GM18868 (cell line): ENCODE data around the gene LGALS7.
"Not testable (repeated sequence)": the region's sequence is repeated elsewhere in the genome, so short reads cannot be mapped to it uniquely, and the experiment has no call there.

Source experiments
- ATAC-seq: cut with Tn5 transposase; IDR thresholded peaks from one replicate; pipeline ENCODE4 v1.9.1; 2021; ENCODE audit warnings: mild to moderate bottlenecking, moderate library complexity; ENCODE audit not compliant: unreplicated experiment

The LGALS7 gene

GRCh38 chr19:38800577-38801347 lies 27.4 kb upstream of the LGALS7 start:
- no peak for ATAC-seq

DNA sequence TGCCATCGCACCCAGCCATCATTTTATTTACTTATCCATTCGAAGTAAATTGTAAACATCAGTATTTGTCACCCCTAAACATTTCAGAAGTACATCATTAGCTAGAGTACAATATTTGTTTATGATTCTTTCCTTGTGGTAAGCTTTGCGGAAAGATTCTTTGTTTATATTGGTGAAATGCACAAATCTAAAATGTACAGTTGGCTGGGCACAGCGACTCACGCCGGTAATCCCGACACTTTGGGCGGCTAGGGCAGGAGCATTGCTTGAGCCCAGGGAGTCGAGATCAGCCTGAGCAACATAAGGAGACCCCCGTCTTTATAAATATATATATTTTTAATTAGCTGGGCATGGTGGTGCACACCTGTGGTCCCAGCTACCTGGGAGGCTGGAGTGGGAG lies 25.8 kb upstream of the LGALS7 start:
- no peak for ATAC-seq

GRCh38 chr19:38797781-38798180 lies 24.5 kb upstream of the LGALS7 start:
- ATAC-seq = not testable (repeated sequence)

DNA sequence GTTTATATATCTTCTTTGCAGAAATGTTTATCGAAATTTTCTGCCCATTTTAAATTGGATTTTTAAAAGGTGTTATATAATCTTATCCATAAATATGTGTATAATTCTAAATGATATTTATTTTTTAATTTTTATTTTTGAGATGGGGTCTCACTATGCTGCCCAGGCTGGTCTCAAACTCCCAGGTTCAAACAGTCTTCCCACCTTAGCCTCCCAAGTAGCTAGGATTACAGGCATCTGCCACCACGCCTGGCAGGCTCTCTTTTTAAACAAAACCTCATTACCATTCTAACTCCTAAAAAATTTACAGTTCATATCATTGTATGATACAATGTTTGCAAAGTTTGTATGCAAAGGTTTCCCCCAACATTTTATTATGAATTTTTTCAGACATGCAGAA lies 22.8 kb upstream of the LGALS7 start:
- no peak for ATAC-seq

DNA sequence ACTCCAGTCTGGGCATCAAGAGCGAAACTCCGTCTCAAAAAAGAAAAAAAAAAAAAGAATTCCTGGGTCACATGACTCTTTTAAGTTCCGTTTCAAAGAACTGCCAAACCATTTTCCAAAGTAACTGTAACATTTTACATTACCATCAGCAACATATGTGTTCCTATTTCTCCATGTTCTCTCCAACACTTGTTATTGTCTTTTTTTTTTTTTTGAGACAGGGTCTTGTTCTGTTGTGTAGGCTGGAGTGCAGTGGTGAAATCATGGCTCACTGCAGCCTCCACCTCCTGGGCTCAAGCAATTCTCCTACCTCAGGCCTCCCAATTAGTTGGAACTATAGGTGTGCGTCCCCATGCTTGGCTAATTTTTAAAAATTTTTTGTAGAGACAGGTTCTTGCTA lies 22.2 kb upstream of the LGALS7 start:
- ATAC-seq = no peak

DNA sequence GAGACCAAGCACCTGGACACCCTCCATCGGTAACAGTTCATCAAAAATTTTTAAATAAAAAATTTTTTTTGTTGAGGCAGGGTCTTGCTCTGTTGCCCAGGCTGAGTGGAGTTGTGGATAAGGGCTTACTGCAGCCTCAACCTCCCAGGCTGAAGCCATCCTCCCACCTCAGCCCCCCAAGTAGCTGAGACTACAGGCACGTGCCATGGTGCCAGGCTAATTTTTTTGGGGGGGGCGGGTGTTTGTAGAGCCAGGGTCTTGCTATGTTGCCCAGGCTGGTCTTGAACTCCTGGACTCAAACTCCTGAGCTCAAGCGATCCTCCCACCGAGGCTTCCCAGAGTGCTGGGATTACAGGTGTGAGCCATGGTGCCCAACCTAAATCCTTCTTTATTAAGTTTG lies 20.4 kb upstream of the LGALS7 start:
- ATAC-seq = no peak

DNA sequence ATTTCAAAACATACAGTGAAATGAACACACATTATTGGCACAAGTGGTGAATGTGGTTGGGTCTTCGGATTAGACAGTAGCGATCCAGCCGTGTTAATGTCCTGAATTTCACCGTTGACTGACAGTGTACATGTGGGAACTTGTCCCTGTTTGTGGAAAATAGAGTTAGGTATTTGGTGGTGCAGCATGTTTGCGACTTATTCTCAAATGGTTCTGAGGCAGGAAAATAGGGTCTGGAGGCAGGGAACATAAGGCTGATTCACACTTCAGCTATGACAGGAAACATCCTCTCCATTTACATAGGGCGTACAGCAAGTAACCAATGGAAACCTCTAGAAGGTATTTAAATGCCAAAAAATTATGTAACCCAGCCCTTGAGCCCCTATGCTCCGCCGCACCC lies 19.9 kb upstream of the LGALS7 start:
- no peak for ATAC-seq

DNA sequence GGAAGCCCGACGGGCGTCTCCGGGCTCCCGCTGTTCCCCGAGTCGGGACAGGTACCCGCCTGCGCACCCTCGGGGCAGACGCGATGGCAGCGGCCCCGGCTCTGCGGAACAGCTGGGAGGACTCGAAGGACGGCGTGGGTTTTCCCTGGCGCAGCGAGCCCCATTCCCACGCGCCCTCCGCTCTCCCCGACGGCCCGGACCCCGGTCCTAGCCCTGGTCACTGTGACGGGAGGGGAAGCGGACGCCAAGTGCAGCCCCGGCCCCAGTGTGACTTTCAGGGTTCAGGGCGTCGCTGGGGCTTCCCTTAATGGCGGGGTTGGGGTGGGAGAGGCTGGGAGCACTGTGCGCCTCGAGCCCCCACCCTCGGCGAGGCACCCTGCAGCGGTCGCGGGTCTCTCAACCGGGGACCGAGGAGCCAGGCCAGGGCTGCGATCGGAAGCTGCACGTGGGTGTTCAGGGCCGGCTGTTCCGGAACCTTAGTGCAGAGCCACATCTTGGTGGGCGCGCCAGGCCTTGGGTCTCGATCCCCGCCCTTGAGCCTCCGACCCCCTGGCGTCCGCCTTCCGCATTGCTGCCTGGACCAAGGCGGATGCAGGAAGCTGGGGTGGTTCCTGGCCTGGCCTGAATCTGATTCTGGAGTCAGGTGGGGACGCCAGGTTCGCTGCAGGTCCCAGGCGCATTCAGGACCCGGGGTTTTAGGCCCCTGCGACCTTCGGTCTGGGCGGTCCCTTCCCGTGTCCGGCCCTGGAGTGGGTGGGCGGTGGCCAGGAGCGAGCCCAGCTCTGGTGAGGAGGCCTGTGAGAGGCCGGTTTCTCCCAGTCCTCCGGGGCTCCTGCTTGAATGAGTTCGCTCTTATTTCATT lies 19.2 kb upstream of the LGALS7 start:
- no peak for ATAC-seq

- peak; percentile 61 for ATAC-seq
These were observed 18.2 kb upstream of the LGALS7 start for GRCh38 chr19:38791451-38792064.

DNA sequence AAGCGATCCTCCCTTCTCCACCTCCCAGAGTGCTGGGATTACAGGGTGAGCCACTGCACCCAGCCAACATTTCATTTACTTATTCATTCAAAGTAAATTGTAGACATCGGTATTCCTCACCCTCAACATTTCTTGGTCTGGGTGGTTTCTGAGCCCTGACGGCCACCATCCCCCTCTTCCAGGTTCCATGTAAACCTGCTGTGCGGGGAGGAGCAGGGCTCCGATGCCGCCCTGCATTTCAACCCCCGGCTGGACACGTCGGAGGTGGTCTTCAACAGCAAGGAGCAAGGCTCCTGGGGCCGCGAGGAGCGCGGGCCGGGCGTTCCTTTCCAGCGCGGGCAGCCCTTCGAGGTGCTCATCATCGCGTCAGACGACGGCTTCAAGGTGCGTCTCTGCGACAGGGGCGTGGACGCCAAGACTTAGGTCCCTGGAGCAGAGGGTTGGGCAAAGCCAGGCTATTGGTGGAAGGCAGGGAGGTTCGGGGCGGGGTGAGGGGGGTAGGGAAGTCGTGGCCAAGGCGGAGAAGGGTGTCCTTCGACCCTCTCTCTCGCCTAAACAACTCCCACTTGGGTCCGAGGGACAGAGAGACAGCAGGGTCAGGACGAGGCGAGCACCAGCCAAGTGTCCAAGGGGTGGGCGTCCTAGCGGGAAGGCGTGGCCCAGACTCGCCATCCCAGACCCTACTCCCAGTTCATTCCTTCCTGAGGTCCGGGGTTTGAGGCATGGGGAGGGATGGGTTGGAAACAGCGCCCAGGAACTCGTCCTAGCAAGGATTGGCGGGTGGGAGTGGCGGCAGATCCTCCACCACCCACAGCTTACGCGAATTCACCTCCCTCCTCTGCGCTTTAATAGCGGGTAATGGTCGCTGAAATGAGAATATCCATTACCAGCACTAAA lies 17.4 kb upstream of the LGALS7 start:
- ATAC-seq = not testable (repeated sequence)

DNA sequence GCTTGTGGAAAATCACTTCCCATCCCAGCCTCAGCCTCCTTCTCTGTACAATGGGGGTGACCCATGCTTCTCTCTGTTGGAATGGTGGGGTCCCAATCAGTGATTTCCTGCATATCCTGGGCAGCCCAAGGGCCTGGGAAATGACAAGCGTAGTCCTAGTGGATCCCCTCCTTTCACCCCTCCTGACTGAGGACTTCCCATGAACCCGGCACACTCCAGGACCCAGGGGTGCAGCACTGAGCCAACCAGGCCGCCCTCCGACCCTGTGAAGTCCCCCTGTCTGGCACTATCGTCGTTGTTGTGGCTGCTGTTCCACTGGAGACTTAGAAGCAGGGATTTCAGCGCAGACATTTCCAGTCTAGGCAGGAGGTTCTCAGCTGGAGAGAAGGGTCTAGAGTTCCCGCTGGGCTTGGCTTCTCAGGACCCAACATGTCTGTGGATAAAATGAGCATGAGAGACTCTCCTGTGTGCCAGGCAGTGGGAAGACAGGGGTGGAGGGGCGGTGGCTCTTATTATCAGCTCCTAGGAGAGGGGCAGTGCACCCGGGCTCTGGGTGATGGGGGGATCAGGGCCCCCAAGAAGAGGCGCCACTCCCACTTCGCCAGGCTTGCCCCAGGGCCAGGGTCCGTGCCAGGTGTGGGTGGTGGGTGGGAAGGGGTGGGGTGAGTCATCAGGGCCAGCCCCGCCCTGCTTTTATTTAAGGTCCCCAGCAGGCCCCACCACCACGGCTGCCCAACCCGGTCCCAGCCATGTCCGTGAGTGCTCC lies 15.3 kb upstream of the LGALS7 start, which contains the start of gene LGALS7B:
Gene LGALS7B (plus strand): TSS at position 723 of the 766 bp plus-strand sequence. CDS start 27 bp downstream, at position 750.
- ATAC-seq = no peak

DNA sequence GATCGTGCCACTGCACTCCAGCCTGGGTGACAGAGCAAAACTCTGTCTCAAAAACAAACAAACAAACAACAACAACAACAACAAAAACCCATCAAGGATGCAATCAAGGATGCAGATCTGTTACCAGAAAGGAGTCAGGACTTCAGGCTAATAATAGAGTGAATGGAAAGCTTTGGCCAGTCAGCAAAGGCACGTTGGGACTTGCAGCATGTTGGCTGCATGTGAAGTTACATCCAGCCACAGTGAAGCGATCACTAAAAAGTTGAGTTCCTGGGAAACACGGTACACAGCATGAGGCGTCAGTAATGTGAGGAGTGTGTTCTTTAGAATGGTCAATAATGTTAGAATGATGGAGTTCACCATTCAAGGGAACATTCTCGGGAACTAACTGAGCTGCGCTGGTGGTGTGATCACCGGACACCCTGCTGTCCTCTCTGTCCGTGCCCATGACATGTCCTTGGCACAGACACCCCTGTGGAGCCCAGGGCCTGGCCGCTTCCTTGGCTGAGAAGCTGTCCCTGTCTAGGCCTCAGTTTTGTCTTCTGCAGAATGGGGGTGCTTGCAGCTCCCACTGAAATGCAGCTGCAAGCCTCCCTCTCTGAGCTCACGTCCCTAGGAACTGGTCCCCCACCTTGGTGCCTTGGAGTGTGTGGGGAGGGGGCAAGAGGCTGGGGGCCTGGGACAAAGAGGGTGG lies 13.4 kb upstream of the LGALS7 start:
- no peak for ATAC-seq

GRCh38 chr19:38786061-38786460 lies 12.7 kb upstream of the LGALS7 start:
- ATAC-seq = not testable (repeated sequence)

- no peak for ATAC-seq
These were observed 11.9 kb upstream of the LGALS7 start for GRCh38 chr19:38785187-38785699.

DNA sequence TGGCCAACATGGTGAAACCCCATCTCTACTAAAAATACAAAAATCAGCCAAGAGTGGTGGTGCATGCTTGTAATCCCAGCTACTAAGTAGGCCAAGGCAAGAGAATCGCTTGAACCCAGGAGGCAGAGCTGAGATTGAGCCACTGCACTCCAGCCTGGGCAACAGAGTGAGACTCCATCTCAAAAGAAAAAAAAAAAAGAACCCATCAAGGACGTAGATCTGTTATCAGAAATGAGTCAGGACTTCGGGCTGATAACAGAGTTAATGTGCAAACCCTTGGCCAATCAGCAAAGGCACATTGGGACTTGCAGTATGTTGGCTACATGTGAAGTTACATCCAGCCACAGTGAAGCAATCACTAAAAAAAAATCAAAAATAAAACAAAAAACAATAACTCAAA lies 10.9 kb upstream of the LGALS7 start:
- no peak for ATAC-seq

DNA sequence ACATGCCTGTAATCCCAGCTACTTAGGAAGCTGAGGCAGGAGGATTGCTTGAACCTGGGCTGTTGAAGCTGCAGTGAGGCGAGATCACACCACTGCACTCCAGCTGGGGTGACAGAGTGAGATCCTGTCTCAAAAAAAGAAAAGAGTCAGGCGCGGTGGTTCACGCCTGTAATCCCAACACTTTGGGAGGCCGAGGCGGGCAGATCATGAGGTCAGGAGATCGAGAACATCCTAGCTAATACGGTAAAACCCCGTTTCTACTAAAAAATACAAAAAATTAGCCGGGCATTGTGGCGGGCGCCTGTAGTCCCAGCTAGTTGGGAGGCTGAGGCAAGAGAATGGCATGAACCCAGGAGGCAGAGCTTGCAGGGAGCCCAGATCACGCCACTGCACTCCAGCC lies 8.9 kb upstream of the LGALS7 start:
- not testable (repeated sequence) for ATAC-seq

- no peak for ATAC-seq
These were observed 7.7 kb upstream of the LGALS7 start for GRCh38 chr19:38781058-38781457.

GRCh38 chr19:38780443-38780842 lies 7.1 kb upstream of the LGALS7 start:
- no peak for ATAC-seq

DNA sequence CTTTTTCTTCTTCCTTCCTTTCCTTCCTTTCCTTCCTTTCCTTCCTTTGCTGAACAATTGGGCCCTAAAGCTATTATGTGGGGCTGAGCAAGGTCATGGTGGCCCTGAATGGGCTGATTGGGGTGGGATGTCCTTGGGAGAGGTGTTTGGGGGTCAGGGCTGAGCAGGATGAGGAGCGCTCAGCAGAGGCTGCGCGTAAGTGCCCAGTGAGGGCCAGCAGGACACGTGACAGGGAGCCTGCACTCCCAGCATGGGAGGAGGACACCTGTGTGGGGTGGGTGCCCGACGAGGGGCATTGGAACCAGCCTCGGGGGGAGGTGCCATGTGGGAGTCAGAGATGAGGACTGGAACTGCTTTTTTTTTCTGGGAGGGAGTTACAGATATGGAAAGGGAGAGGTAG lies 5.4 kb upstream of the LGALS7 start:
- ATAC-seq = no peak
